ENCODE data around the gene GTPBP8.

GTPBP8 gene

DNA sequence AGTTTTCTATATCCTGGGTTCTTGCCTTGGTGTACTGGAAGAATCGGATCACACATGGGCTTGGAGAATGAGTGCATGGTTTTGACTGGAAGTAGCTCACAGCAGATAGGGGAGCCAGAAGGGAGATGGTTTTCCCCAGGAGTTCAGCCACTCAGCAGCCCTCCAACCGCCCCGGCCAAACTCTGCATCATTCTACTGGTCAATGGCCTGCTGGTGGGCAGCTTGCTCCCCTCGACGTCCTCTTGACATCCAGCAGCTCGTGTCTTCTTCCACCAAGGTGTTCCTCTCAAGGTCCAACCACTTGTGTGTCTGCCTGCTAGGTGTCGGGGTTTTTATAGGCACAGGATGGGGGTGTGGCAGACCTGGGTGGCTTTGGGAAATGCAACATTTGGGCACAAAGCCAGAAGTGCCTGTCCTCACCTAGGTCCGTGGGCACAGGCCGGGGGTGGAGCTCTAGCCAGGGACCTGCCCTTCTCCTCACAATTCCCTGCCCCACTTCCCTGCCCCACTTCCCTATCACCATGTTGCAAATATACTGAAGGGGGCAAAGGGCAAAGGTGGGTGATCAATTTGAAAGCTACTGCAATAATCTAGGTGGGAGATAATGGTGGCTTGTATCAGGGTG is 3.0 kb upstream of the GTPBP8 start:
- Histone ChIP-seq H3K4me3 (ENCODE audit: low read depth in 1 of 5, low read length in 5 of 5) (no peak overlapping the region), H3K27ac (ENCODE audit: low read depth, low read length) (no peak overlapping the region), H3K9me3 (ENCODE audit: control insufficient read depth in 5 of 5, low read length in 5 of 5) (no peaks in the 10 kb centered on the region), H3K36me3 (ENCODE audit: control insufficient read depth in 5 of 5, insufficient read depth in 5 of 5, low read length in 5 of 5) (no peaks in the 10 kb centered on the region), H3K27me3 (ENCODE audit: control insufficient read depth in 5 of 5, insufficient read depth in 4 of 5, low read length in 5 of 5) (no peaks in the 10 kb centered on the region), H3K4me1 (ENCODE audit: control insufficient read depth in 5 of 5, insufficient read depth in 5 of 5, low read length in 5 of 5) (peaks cover 0 to 21% (median 18%) of the 10 kb centered on the region in 5 donors), H3K9ac (ENCODE audit: low read length in 5 of 5) (no peak overlapping the region)

DNA sequence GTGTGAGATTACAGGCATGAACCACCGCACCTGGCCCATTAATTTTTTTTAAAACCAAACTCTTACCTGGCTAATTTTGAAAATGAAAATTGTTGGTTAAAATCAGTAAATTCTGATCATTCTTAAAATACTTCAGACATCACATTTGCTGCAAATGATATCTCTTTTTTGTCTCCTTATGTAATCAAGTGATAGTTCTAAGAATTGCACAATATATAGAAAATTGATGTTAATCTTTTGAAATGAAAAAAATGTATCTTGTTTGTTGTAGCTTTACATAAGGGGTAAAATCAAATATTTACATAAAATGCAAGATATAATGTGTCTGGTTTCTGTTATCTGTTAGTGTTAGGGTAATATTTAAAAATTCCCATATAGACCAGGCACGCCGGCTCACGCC is 5.0 kb downstream of the GTPBP8 start:
- Histone ChIP-seq H3K4me3 (ENCODE audit: low read depth in 1 of 5, low read length in 5 of 5) (no peak overlapping the region), H3K27me3 (ENCODE audit: control insufficient read depth in 5 of 5, insufficient read depth in 4 of 5, low read length in 5 of 5) (no peaks in the 10 kb centered on the region), H3K27ac (ENCODE audit: low read depth, low read length) (no peak overlapping the region), H3K9ac (ENCODE audit: low read length in 5 of 5) (no peak overlapping the region), H3K9me3 (ENCODE audit: control insufficient read depth in 5 of 5, low read length in 5 of 5) (no peaks in the 10 kb centered on the region), H3K4me1 (ENCODE audit: control insufficient read depth in 5 of 5, insufficient read depth in 5 of 5, low read length in 5 of 5) (peaks cover 0 to 16% (median 14%) of the 10 kb centered on the region in 5 donors), H3K36me3 (ENCODE audit: control insufficient read depth in 5 of 5, insufficient read depth in 5 of 5, low read length in 5 of 5) (peaks cover 4 to 26% (median 20%) of the 10 kb centered on the region in 5 donors)

DNA sequence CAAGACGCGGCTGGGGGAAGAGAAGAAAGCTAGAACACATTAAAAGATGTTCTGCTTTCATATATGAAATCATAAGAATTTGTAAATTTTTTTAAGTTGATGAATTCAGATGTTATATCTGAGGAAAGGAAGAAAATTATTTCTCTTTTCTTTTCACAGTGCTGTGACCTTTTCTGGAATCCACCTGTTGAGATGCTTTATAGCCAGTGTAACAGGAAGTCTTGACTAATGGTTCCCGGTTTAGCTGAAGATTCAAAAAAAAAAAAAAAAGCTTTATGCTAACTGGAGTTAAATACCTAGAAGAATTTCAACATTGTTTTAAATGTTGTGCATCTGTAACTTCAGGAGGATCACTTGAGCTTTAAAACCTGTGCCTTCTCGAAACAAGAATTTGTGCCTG is 9.9 kb downstream of the GTPBP8 start:
- no peak overlapping the region for H3K4me3 ChIP-seq (ENCODE audit: low read depth in 1 of 5, low read length in 5 of 5)
- H3K4me1 ChIP-seq (ENCODE audit: control insufficient read depth in 5 of 5, insufficient read depth in 5 of 5, low read length in 5 of 5) = no peaks in the 10 kb centered on the region
- H3K9me3 ChIP-seq (ENCODE audit: control insufficient read depth in 5 of 5, low read length in 5 of 5) = no peaks in the 10 kb centered on the region

DNA sequence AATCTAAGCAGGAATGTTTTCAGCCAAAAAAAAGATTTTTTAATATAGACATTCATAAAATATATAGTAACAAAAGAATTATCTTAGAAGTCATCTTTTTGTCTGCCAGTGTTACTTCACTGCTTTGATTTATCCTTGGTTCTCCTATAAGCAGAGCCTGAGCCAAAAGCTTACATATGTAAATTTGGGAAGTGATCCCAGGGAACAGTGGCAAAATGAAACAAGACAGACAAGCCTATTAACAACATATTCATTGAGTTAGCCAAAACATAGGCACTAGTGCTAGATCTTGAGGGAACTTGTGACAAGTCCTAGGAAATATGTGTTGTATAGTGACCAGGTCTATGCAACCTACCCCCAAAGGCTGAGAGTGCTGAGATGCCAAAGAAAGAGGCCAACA is 11.3 kb downstream of the GTPBP8 start:
- Histone ChIP-seq H3K9ac (ENCODE audit: low read length in 5 of 5) (no peak overlapping the region), H3K4me1 (ENCODE audit: control insufficient read depth in 5 of 5, insufficient read depth in 5 of 5, low read length in 5 of 5) (no peaks in the 10 kb centered on the region), H3K9me3 (ENCODE audit: control insufficient read depth in 5 of 5, low read length in 5 of 5) (no peaks in the 10 kb centered on the region), H3K27me3 (ENCODE audit: control insufficient read depth in 5 of 5, insufficient read depth in 4 of 5, low read length in 5 of 5) (no peaks in the 10 kb centered on the region), H3K36me3 (ENCODE audit: control insufficient read depth in 5 of 5, insufficient read depth in 5 of 5, low read length in 5 of 5) (peaks cover 44 to 78% (median 67%) of the 10 kb centered on the region in 5 donors), H3K27ac (ENCODE audit: low read depth, low read length) (no peak overlapping the region), H3K4me3 (ENCODE audit: low read depth in 1 of 5, low read length in 5 of 5) (no peak overlapping the region)

More for the DNA sequence above, 9.9 kb downstream of the GTPBP8 start:
- no peaks in the 10 kb centered on the region for H3K27me3 ChIP-seq (ENCODE audit: control insufficient read depth in 5 of 5, insufficient read depth in 4 of 5, low read length in 5 of 5)
- peaks cover 34 to 65% (median 61%) of the 10 kb centered on the region in 5 donors for H3K36me3 ChIP-seq (ENCODE audit: control insufficient read depth in 5 of 5, insufficient read depth in 5 of 5, low read length in 5 of 5)
- H3K27ac ChIP-seq (ENCODE audit: low read depth, low read length) = no peak overlapping the region
- no peak overlapping the region for H3K9ac ChIP-seq (ENCODE audit: low read length in 5 of 5)

DNA sequence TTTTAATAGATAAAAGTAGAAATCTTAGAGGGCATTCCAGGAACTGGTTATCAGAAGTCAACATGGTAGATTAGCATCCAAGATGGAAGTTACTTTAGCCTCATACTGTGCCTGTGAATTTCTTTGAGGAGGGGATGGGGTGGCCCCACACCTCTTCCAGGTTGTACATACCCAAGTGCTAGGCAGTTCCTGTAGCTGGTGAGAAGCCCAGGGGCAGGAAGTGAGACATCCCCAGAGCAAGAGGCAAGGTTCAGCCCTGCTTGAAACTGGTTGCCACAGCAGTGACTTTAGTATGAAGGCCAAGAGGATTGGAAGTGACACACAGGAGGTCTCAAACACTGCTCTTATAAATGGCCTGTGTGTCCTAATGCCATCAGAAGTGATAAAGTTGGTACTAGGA is 11.9 kb downstream of the GTPBP8 start:
- H3K4me1 ChIP-seq (ENCODE audit: control insufficient read depth in 5 of 5, insufficient read depth in 5 of 5, low read length in 5 of 5) = no peaks in the 10 kb centered on the region
- H3K27me3 ChIP-seq (ENCODE audit: control insufficient read depth in 5 of 5, insufficient read depth in 4 of 5, low read length in 5 of 5) = no peaks in the 10 kb centered on the region
- no peak overlapping the region for H3K27ac ChIP-seq (ENCODE audit: low read depth, low read length)
- peaks cover 49 to 83% (median 70%) of the 10 kb centered on the region in 5 donors for H3K36me3 ChIP-seq (ENCODE audit: control insufficient read depth in 5 of 5, insufficient read depth in 5 of 5, low read length in 5 of 5)
- no peaks in the 10 kb centered on the region for H3K9me3 ChIP-seq (ENCODE audit: control insufficient read depth in 5 of 5, low read length in 5 of 5)
- H3K4me3 ChIP-seq (ENCODE audit: low read depth in 1 of 5, low read length in 5 of 5) = no peak overlapping the region
- H3K9ac ChIP-seq (ENCODE audit: low read length in 5 of 5) = no peak overlapping the region

DNA sequence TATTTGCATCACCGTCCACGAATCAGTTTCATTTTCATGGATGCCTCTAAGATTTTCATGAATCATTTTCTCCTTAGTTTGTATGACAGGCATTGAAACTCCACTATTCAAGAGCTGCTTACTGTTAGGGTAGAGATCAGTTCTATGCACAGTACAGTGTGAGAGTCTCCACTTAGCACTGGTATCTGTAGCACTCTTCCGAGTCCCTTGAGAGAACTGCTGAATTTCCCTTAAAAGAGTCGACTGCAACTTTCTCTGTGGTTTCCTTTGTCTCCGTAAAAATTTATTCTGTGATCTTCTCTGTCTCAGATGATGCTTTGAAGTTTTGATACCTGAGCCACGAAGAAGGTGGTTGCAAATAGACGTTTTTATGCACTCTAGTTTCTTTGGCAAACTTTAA is 14.8 kb downstream of the GTPBP8 start:
- H3K9me3 ChIP-seq (ENCODE audit: control insufficient read depth in 5 of 5, low read length in 5 of 5) = no peaks in the 10 kb centered on the region
- peaks cover 48 to 88% (median 59%) of the 10 kb centered on the region in 5 donors for H3K36me3 ChIP-seq (ENCODE audit: control insufficient read depth in 5 of 5, insufficient read depth in 5 of 5, low read length in 5 of 5)
- no peaks in the 10 kb centered on the region for H3K4me1 ChIP-seq (ENCODE audit: control insufficient read depth in 5 of 5, insufficient read depth in 5 of 5, low read length in 5 of 5)
- H3K4me3 ChIP-seq (ENCODE audit: low read depth in 1 of 5, low read length in 5 of 5) = no peak overlapping the region
- H3K27ac ChIP-seq (ENCODE audit: low read depth, low read length) = no peak overlapping the region
- H3K27me3 ChIP-seq (ENCODE audit: control insufficient read depth in 5 of 5, insufficient read depth in 4 of 5, low read length in 5 of 5) = no peaks in the 10 kb centered on the region
- no peak overlapping the region for H3K9ac ChIP-seq (ENCODE audit: low read length in 5 of 5)

DNA sequence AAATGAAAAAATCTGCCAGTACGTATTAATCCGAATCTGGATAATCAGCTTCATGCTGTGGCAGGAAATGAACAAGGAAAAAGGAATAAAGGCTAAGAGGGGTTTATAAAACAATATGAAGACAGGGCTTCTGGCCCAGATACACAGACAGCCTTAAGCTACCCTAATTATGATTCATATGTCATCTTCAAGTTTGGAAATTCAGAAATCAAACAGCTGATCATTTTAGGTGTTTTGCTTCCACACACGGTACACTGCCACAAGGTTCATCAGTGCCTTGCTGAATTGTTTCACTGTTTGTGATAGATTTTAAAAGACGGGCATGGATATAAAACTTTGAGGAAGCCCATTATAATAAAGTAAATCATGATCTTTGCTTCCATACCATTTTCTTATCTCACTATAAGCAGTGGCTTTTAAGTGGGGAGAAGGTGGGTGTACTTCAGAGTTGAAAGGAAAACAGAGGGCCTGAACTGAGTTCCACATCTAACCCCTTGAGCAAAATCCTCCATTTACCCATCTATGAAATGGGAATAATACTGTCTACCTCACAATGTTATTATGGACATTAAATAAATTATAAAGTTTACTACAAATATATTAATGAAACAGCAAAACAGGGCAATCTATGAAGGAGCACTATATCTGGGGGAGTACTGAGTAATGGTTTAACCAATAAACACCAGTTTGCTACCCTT is 15.7 kb downstream of the GTPBP8 start:
- Histone ChIP-seq H3K27ac (ENCODE audit: low read depth, low read length) (no peak overlapping the region), H3K4me1 (ENCODE audit: control insufficient read depth in 5 of 5, insufficient read depth in 5 of 5, low read length in 5 of 5) (no peaks in the 10 kb centered on the region), H3K9me3 (ENCODE audit: control insufficient read depth in 5 of 5, low read length in 5 of 5) (no peaks in the 10 kb centered on the region), H3K27me3 (ENCODE audit: control insufficient read depth in 5 of 5, insufficient read depth in 4 of 5, low read length in 5 of 5) (no peaks in the 10 kb centered on the region), H3K4me3 (ENCODE audit: low read depth in 1 of 5, low read length in 5 of 5) (no peak overlapping the region), H3K9ac (ENCODE audit: low read length in 5 of 5) (no peak overlapping the region), H3K36me3 (ENCODE audit: control insufficient read depth in 5 of 5, insufficient read depth in 5 of 5, low read length in 5 of 5) (peaks cover 48 to 83% (median 56%) of the 10 kb centered on the region in 5 donors)

DNA sequence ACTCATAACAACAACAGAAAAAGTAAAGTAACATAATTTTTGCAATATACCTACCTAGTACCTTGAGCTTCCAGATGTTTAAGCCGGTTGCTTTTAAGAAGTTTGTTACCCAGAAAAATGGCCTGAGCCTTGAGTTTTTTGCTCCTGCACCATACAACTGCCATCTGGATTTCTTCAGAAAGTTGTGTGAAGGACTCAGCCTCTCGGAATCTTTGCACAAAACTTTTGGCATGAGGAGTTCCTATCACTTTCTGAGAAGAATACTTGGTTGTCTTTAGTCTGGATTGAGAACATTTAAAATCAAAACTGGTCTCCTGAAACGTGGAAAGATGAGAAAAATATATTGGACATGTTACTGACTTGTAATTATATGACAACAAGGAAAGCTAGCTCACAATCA is 17.3 kb downstream of the GTPBP8 start:
- H3K9me3 ChIP-seq (ENCODE audit: control insufficient read depth in 5 of 5, low read length in 5 of 5) = no peaks in the 10 kb centered on the region
- H3K36me3 ChIP-seq (ENCODE audit: control insufficient read depth in 5 of 5, insufficient read depth in 5 of 5, low read length in 5 of 5) = peaks cover 44 to 88% (median 49%) of the 10 kb centered on the region in 5 donors
- no peak overlapping the region for H3K9ac ChIP-seq (ENCODE audit: low read length in 5 of 5)
- no peaks in the 10 kb centered on the region for H3K4me1 ChIP-seq (ENCODE audit: control insufficient read depth in 5 of 5, insufficient read depth in 5 of 5, low read length in 5 of 5)
- no peak overlapping the region for H3K4me3 ChIP-seq (ENCODE audit: low read depth in 1 of 5, low read length in 5 of 5)
- H3K27ac ChIP-seq (ENCODE audit: low read depth, low read length) = no peak overlapping the region
- no peaks in the 10 kb centered on the region for H3K27me3 ChIP-seq (ENCODE audit: control insufficient read depth in 5 of 5, insufficient read depth in 4 of 5, low read length in 5 of 5)

DNA sequence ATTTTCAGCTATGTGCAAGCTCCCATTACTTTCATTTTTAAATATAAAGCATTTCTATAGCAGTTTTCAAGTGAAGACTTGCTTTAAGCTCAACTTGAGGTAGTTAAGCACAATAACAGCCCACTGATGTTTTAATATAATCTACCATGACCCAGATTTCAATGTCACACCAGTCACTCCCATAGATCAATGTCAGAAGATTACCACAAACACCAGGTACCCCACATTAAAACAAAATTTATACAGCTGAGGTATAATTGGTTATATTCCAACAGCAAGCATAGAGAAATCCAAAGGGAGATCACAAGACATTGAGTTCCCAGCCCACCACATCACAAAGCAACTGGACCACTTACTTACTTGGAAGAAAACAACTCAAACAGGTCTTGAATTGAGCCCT is 22.8 kb downstream of the GTPBP8 start:
- Histone ChIP-seq H3K27ac (ENCODE audit: low read depth, low read length) (no peak overlapping the region), H3K9ac (ENCODE audit: low read length in 5 of 5) (no peak overlapping the region), H3K36me3 (ENCODE audit: control insufficient read depth in 5 of 5, insufficient read depth in 5 of 5, low read length in 5 of 5) (peaks cover 19 to 54% (median 29%) of the 10 kb centered on the region in 5 donors), H3K4me3 (ENCODE audit: low read depth in 1 of 5, low read length in 5 of 5) (no peak overlapping the region), H3K27me3 (ENCODE audit: control insufficient read depth in 5 of 5, insufficient read depth in 4 of 5, low read length in 5 of 5) (no peaks in the 10 kb centered on the region), H3K9me3 (ENCODE audit: control insufficient read depth in 5 of 5, low read length in 5 of 5) (no peaks in the 10 kb centered on the region), H3K4me1 (ENCODE audit: control insufficient read depth in 5 of 5, insufficient read depth in 5 of 5, low read length in 5 of 5) (peaks cover 0 to 13% (median 10%) of the 10 kb centered on the region in 5 donors)

DNA sequence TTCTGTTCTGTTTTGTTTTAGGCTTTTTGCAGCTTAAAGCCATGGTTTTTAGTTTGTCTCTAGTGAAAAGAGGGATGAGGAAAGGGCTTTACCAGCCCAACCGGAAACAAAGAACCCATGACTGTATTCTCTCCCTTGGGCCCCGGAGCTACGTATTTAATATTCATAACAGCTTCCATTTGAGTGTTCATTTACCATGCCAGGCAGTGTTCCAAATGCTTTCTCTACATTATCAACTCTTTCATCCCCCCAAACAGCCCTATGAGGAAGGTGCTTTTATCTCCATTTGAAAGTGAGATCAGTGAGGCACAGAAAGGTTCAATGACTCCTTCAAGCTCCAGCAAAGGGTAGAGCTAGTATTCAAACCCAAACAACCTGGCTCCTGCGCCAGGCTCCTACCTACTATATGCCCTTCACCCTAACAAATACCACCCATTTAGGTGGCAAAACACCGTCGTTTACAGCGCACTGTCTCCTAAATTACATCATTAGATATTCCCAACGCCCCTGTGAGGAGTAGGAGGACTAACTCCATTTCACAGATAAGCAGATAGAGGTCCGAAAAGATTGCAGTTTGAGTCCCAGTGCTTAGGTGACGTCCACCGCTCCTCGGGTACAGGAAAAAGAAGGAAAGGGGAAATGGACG is 27.9 kb downstream of the GTPBP8 start:
- Histone ChIP-seq H3K4me3 (ENCODE audit: low read depth in 1 of 5, low read length in 5 of 5) (peak overlapping the region; percentile 76 to 95 (median 90)), H3K4me1 (ENCODE audit: control insufficient read depth in 5 of 5, insufficient read depth in 5 of 5, low read length in 5 of 5) (peaks cover 0 to 31% (median 22%) of the 10 kb centered on the region in 5 donors), H3K27me3 (ENCODE audit: control insufficient read depth in 5 of 5, insufficient read depth in 4 of 5, low read length in 5 of 5) (no peaks in the 10 kb centered on the region), H3K27ac (ENCODE audit: low read depth, low read length) (peak overlapping the region; percentile 93), H3K9ac (ENCODE audit: low read length in 5 of 5) (peak overlapping the region; percentile 81 to 95 (median 93)), H3K36me3 (ENCODE audit: control insufficient read depth in 5 of 5, insufficient read depth in 5 of 5, low read length in 5 of 5) (peaks cover 10 to 14% (median 12%) of the 10 kb centered on the region in 5 donors), H3K9me3 (ENCODE audit: control insufficient read depth in 5 of 5, low read length in 5 of 5) (no peaks in the 10 kb centered on the region)

Data from subcutaneous abdominal adipose tissue (tissue), 5 donors.